Embryonic facial prominence (tissue), 1 donor: ENCODE results near the gene DNMT3B.
"Not testable (repeated sequence)": the region's sequence is repeated elsewhere in the genome, so short reads cannot be mapped to it uniquely, and the experiment has no call there.

ENCODE experiments used
- DNase-seq: peaks from one replicate; pipeline ENCODE4 v3.0.0-alpha.2; 2016; ENCODE audit errors: extremely low spot score

The DNMT3B gene

DNA sequence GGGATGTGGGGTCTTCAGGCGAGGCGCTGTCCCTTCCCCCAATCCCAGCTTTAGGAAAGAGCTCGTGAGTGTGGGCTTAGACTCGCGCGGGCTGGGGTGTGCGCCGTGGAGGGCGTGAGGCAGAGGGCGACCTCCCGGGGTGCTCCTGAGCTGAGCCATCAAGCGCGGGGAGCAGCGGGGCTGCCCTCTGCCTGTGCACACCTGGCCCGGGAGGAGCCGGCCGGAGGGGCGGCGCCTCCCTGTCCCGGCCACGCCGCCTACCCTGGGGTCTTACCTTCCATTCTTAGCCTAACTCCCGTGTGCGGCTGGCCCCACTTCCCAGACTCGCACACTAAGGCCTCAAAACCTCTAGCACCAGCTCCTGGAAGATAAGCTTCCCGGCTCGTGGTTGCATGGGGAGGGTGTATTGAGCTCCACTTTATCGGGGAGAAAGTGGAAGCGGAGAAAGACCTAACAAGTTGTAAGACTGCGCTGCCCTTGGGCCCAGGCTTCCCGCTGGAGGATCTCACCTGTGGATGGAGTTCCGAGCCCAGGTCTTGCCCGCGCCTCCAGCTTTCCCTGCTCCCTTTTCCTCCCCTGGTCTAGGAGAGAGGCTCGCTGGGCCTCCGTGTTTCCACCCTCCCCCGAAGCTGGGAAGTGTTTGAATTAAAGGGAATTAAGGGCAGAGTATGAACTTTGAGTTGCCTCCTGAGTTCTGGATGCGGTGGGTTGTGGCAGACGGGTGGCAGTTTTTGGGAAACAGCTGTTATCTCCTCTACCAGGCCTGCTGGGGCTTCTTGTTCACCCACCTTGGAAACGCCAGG lies 1.2 kb downstream of the DNMT3B start:
- DNase-seq, result no peak

DNA sequence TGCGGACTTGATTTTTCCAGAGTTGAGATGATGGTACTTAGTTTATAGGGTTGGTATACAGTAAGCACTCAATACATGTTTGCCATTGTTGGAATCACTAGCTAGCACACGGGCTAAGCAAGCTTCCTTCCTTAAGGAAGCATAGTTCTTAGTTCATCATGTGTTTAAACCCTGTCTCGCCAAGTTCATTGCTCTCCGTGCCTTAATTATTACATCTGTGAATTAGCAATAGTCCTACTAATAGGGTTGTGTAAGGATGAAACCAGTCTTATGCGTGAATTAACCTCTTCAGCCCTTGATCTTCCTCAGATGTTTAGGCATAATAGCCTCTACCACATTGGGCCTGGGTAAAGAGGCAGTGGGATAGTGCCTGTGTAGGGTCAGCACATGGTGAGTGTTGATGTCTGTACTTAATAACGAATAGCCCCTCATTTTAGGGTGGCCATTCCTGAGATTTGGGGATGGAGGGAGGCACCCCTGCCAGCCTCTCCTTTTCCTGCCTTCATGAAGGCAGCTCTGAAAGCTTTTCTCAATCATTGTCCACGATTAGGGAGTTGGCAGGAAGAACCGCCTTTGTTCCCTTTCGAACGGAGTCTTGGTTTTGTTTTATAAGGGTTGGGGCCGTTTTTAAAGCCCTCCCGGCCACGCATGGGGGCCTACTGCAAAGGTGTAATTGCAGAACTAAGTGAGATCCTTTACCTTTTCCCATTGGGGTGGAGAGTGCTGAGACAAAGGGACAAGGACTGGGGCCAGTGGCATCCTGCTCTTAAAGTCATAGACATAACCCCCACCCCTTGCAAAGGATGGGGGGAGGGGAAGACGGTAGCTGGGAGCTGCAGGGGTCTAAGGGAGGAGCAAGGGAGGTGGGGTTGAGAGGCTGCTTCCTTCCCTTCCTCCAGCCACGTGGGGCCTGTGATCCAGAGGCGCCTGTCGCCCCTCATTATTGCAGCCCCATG lies 2.1 kb downstream of the DNMT3B start:
- no peak for DNase-seq

DNA sequence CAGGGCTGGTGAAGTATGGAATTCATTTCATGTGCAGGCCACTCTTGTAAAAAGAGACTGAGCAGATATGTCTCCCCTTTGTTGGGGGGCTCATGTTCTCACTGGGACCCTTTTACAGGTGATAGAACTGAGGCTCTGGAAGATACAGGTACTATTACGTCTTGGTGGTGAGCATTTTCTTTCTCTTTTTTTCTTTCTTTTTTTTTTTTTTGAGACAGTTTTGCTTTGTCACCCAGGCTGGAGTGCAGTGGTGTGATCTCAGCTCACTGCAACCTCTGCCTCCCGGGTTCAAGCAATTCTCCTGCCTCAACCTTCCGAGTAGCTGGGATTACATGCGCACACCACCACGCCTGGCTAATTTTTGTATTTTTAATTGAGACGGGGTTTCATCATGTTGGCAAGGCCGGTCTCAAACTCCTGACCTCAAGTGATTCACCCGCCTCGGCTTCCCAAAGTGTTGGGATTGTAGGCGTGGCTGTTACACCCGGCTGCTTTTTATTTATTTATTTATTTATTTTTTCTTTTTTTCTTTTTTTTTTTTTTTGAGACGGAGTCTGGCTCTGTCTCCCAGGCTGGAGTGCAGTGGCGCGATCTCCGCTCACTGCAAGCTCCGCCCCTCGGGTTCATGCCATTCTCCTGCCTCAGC lies 3.2 kb downstream of the DNMT3B start:
- not testable (repeated sequence) for DNase-seq

DNA sequence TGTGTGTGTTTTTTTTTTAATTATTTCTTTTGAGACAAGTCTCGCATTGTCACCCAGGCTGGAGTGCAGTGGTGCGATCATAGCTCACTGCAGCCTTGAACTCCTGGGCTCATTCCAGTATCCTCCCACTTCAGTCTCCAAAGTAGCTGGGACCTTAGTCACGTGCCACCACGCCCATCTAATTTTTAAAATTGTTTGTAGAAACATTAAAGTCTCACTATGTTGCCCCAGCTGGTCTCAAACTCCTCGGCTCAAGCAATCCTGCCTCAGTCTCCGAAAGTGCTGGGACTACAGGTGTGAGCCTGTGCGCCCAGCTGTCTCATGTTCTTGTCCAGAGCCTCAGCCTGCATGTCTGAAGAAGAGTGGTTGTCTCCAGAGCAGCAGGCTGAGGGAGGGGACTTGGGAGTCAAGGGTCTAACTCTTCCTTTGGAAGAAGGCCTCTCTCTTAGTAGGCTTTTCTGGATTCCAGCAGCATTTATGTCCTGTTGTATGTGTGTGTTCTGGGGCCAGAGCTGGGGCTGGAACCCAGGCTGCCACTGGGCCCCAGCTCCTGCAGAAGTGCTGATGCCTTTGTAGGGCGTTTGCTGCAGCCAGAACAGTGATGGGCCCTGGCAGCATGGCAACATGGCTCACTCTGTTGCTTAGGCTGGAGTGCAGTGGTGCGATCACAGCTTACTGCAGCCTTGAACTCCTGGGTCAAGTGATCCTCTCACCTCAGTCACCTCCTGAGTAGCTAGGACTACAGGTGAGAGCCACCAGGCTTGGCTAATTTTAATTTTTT lies 5.4 kb downstream of the DNMT3B start:
- DNase-seq, result no peak

DNA sequence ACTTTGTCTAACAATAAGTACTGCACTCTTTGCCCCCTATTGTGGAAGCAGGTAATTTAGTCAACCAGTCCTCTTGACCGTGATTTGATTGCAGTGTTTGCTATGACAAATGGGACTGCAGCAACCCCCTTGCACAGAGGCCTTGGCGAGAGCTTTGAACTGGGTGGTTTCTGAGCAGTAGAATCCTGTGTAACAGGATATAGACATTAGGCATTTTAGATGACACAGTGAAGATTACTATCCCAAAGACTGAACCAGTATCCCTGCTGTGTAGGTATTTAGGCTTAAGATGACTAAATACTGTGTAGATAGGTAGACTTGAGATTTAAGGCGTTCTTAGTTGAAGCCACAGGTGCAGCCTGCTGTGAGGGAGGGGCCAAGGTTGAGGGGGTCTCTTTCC lies 9.9 kb downstream of the DNMT3B start:
- no peak for DNase-seq

DNA sequence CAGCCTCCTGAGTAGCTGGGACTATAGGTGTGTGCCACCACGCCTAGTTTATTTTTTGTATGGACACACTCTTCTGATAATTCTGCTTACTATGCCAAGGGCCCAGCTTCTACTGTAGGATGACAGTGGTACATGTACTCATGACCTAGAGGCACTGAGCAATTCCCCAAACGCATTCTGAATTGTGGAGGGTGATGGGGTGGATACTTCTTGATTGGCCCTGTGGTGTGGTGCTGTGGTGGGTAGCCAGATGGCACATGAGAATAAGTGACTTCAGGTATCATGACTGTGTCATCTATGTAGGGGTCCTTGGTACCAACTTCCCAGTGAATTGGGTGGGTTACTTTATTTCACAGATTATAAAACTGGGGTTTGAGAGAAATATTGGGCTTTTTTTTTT lies 11.0 kb downstream of the DNMT3B start:
- no peak for DNase-seq

DNA sequence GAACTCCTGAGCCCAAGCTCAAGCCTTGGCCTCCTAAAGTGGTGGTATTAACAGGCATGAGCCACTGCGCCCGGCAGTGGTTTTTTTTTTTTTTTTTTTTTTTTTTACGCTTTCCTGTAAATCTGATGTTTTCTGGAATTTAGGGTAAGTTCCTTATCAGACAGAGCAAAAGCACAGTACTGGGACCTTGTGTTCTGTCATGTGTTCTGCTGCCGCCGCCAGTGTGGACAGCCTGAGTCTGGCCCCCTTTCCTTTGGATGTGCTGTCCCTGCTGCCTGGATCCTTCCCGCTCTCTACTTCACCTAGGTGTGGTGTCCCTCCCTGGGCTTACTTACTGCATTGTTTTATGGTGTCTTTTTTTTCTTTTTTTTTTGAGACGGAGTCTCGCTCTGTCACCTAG lies 11.7 kb downstream of the DNMT3B start:
- DNase-seq, result no peak

DNA sequence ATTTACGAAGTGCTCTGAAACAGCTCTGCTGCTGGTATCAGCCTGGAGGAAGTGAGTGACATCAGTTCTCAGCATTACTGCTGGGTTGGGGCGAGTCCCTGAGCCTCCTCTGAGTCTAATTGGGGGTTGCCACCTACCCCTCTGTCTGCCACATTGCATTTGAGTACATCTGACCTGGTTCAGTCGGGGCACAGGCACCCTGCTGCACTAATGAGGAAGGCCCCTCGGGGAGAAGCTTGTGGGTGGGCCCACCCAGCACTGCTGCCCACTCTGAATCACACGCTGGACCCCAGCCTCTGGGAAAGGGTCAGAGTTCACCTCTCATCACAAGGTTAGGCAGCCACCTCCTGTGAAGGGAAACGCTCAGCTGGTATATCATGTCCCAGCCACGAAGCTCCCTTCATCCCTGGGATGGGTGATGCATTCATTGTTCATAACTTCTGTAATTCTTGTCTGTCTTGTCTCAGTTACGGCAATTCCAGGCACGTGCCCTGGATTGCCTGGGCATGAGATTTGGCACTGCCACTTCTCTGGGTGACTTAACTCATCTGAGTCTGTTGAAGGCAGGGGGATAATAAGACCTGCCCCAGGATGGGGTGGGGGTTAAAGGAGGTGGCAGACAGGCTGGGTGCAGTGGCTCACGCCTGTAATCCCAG lies 13.3 kb downstream of the DNMT3B start:
- DNase-seq, result no peak

DNA sequence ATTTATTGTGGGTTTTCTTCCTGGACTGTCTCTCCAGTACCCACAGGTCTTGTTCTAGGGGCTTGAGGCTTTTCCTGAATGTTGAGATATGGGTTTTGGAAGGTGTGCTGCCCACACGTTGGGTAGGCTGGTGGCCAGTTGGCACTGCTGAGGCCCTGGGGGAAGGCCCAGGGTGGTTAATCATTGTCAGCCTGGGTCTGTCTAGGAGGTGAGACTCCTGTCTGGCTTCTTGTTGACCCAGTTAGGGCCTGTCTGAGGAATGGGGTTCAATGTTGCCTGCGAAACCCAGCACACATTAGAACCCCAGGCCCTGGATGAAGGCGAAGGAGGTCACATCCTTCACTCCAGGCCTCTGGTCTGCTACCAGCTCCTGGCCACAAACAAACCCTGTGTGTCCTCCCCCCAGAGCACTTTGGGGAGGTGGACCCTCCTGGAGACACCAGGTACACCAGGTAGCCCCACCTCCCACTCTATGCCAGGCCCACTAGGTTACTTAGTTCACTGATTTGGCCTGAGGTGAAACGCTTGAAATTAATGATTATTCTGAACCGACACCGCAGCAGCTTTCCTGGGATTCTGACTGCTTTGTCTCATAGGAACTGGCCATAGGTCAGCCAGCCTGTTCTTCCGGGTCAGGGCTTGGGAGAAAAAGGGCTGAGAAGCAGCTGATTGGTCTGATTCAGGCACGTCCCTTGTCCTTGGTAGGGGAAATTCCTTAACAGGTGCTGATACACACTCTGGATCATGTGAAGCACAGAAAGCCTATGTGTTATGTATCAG lies 15.2 kb downstream of the DNMT3B start:
- no peak for DNase-seq

DNA sequence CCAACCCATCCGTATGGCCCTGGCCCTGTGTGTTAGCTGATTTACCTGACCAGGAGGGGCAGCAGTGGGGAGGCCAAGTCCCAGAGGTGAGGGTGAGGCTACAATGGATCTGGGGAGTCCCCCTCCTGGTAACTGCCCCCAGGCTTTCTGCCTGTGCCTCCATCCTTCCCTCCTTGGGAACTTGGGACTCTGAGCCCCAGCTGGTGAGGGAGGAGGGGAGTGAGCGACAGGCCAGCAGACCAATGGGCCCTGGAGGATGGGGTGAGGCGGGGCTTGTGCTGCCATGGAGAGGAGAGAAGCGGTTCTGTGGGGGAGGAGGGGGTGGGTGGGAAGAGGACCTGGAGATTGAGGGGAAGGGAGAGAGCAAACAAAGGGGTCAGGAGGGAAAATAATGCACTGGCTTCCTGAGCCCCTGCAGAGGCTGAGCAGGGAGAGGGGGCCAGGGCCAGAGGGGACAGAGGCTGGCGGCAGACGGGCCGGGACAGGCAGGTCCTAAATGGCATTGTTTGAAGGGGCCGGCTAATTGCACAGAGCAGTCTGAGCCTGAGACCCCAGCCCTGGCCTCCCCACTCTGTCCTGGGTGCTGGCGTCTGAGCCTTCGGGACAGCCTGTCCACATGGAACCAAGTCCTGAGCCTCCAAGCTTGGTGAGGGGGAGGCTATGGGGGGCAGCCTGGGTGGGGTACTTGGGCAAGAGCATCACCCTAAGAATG lies 17.5 kb downstream of the DNMT3B start:
- DNase-seq, result no peak

DNA sequence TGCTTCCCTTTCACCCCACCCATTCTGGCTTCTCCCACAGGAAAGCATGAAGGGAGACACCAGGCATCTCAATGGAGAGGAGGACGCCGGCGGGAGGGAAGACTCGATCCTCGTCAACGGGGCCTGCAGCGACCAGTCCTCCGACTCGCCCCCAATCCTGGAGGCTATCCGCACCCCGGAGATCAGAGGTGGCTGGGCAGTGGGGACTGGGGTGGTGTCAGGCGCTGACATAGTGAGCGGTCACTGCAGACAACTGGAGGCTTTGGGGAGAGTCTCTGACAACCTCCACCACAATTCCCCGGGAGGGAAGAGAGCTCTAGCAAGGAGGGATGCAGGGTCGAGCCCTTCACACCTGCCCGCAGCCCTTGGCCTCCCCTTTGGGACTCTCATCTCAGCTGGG lies 18.1 kb downstream of the DNMT3B start:
- DNase-seq, result no peak

DNA sequence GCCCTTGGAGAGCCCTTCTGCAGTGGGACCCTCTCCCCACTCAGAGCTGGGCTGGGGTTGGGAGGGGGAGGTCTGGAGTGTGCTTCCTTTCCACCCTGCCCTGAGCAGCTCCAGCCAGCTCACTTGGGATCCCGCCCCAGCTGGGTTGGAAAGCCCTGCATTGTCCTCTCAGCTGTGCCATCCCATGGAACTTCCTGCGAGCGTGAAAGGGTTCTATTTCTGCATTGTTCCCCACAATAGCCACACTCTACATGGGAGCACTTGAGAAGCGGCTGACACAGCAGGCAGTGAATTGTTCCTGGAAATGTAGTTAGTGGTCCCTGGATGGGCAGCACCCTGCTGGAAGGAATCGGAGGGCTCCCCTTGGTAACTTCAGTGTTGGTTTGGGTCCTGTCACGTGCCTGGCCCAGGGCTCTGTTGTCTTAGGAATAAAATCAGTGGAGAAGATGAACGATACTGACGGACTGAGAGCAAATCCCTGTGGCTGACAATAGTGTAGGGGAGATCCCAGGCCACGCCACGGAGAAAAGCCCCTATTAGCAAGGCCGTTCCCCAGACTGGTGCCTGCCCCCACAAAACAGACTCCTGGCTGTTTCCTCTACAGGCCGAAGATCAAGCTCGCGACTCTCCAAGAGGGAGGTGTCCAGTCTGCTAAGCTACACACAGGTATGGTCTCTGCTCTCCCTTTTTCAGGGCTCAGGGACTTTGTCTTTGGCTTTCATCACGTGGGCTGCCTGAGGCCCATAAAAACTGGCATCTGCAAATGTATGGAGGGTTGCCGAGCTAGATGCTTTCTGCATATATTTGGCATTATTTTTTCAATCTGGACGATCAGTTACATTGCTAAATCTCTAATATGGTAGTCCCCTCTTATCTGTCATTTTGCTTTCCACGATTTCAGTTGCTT lies 18.8 kb downstream of the DNMT3B start:
- DNase-seq, result no peak

DNA sequence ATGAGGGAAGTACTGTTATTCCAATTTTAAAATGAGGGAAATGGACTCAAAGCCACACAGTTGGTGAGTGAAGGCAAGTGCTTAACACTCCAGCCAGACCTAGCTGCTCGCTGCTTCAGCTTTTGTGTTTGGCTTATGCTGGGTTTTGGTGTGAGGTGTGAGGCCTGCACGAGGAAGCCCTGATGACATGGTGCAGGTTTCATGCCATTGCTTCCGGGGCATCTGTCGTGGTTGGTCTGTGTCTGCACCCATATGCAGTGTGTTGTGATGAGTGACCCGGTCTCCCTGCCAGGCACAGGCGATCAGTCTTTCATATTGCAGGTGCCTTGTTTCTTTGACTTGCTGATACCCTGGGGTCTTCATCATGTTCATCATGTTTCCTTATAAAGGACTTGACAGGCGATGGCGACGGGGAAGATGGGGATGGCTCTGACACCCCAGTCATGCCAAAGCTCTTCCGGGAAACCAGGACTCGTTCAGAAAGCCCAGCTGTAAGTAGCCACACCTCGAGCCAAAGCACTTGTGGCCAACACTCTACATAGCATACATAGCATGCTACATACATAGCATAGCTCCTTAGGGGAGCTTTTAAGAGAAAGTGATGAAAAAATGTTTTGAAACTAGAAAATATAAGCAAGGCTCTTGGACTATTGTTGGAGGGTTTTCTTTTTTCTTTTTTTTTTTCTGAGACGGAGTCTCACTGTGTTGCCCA lies 22.3 kb downstream of the DNMT3B start:
- no peak for DNase-seq

DNA sequence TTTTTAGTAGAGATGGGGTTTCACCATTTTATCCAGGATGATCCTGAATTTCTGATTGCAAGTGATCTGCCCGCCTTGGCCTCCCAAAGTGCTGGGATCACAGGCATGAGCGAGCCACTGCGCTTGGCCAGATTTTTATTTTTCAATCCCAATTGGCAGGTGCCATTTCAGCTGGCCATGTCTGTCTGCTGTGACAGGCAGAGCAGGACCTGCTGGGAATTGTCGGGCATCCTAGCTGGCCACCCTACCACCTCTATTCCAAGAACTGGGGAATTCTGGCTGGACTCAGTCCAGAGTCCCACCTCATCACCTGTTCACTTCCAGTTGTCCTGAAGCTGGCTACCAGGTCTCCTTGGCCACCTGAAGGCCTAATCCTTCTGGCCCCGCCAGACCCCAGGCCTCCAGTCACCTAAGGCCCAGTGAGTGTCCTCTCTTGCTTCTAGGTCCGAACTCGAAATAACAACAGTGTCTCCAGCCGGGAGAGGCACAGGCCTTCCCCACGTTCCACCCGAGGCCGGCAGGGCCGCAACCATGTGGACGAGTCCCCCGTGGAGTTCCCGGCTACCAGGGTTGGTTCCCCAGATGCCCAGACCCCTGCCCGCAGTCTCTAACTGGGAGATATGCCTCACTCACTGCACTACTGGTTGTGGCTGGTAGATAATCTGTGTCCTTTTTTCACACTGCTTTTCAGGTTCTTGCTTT lies 24.0 kb downstream of the DNMT3B start:
- no peak for DNase-seq

DNA sequence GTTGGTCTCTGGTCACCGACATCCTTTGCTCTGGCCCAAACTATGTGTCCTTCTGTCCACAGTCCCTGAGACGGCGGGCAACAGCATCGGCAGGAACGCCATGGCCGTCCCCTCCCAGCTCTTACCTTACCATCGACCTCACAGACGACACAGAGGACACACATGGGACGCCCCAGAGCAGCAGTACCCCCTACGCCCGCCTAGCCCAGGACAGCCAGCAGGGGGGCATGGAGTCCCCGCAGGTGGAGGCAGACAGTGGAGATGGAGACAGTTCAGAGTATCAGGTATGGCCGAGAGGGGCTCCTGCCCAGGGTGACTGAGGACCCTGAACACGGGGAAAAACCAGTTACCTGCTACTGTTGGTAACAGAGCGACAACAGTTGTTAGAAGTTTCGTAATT lies 25.0 kb downstream of the DNMT3B start:
- DNase-seq, result no peak

DNA sequence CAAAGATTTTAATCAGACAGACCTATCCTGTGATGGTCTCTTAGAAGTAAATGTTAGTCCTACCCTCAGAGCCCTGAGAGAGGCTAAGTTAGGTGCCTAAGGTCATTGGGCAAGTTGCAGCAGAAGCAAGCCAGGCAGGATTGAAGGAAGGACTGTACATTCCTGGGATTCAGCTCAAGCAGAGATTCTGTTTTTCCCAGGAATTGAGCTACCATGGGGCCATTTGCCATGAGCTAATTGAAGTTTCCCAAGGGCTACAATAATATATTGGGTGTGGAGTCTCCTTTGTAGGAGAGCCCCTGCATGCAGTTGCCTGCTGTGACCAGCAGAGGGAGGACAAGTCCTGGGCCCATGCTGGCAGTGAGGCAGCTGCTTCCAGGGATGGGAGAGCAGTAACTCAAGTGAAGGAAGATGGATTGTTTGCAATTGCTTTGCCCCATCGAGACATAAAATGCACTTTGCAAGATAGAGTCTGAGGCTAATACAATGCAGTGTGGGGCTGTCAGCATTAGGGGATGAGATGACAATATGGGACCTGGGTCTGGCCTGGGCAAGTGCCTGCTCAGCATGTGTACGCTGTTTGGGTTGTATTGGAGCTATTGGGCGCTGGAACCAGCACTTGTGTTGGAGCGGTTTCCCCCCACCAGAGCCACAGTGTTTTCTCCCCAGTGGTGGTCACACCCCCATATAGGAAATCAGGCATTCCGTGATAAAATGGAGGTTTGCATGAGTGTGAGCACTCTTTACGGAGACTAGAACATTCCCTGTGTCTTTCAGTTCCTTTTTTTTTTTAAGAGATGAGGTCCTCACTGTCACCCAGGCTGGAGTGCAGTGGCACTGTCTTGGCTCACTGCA lies 27.9 kb downstream of the DNMT3B start:
- DNase-seq, result peak; percentile 44

DNA sequence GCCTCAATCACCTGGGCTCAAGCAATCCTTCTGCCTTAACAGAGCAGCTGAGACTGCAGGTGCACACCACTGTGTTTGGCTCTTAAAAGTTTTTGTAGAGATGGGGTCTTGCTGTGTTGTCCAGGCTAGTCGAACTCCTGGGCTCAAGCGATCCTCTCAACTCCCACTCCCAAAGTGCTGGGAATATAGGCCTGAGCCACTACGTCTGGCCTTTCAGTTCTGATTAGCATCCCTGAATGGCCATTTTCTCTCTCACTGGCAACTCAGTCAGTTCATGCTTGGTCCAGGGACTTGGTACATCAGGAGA lies 28.5 kb downstream of the DNMT3B start:
- DNase-seq, result no peak
